Hepatocyte (in vitro differentiated cells): ENCODE measurements around the gene LRRC45. TPM values are rescaled to one million over a fixed set of nuclear protein-coding genes. Genes with fewer than 3 reads are reported as not detected.
A peak's percentile ranks its signal among the peaks of the same experiment; 100 is the strongest.

Experiments used
- DNase-seq: peaks from one replicate; pipeline ENCODE4 v3.0.0-alpha.2; 2016; ENCODE audit warnings: low spot score
- H2AFZ ChIP-seq: fragments of 200-600 bp; sonication (generic); 2 replicates; pipeline ENCODE4 v1.6.0; 2016; ENCODE audit warnings: antibody characterized with exemption, mild to moderate bottlenecking
- H3K27ac ChIP-seq: fragments of 200-600 bp; sonication (generic); 2 replicates; pipeline ENCODE4 v1.5.1; 2016; ENCODE audit warnings: mild to moderate bottlenecking
- H3K27me3 ChIP-seq: fragments of 200-600 bp; sonication (generic); 2 replicates; pipeline ENCODE4 v1.6.1; 2016
- H3K36me3 ChIP-seq: fragments of 200-600 bp; sonication (generic); replicated peaks from 2 replicates; pipeline ENCODE4 v1.5.1; 2016; ENCODE audit warnings: low read depth; ENCODE audit not compliant: insufficient read depth
- H3K4me1 ChIP-seq: fragments of 200-600 bp; sonication (generic); 2 replicates; pipeline ENCODE4 v1.5.1; 2016; ENCODE audit warnings: mild to moderate bottlenecking, moderate library complexity; ENCODE audit not compliant: insufficient read depth
- H3K4me2 ChIP-seq: fragments of 200-600 bp; sonication (generic); 2 replicates; pipeline ENCODE4 v1.6.0; 2016
- H3K4me3 ChIP-seq: fragments of 200-600 bp; sonication (generic); 2 replicates; pipeline ENCODE4 v1.5.1; 2016; ENCODE audit warnings: mild to moderate bottlenecking
- H3K79me2 ChIP-seq: fragments of 200-600 bp; sonication (generic); 2 replicates; pipeline ENCODE4 v1.6.0; 2017; ENCODE audit warnings: mild to moderate bottlenecking
- H3K9me2 ChIP-seq: fragments of 200-600 bp; sonication (generic); replicated peaks from 2 replicates; pipeline ENCODE4 v1.6.0; 2017; ENCODE audit warnings: mild to moderate bottlenecking; ENCODE audit not compliant: insufficient read depth
- H3K9me3 ChIP-seq: fragments of 200-600 bp; sonication (generic); 2 replicates; pipeline ENCODE4 v1.5.1; 2016; ENCODE audit warnings: low read depth, mild to moderate bottlenecking
- H4K20me1 ChIP-seq: fragments of 200-600 bp; sonication (generic); 2 replicates; pipeline ENCODE4 v1.6.0; 2016; ENCODE audit warnings: mild to moderate bottlenecking; ENCODE audit not compliant: insufficient read depth, poor library complexity, severe bottlenecking
- CTCF ChIP-seq: fragments of 200-600 bp; sonication (generic); IDR thresholded peaks from 2 replicates; pipeline ENCODE4 v1.5.1; 2016; ENCODE audit warnings: antibody characterized with exemption, mild to moderate bottlenecking; ENCODE audit not compliant: poor library complexity
- EZH2 ChIP-seq: fragments of 200-600 bp; sonication (generic); IDR thresholded peaks from 2 replicates; pipeline ENCODE4 v1.6.1; 2016; ENCODE audit warnings: antibody characterized with exemption, mild to moderate bottlenecking, borderline replicate concordance
- EZH2phosphoT487 ChIP-seq: fragments of 200-600 bp; sonication (generic); IDR thresholded peaks from one replicate; pipeline ENCODE4 v1.6.1; 2018; ENCODE audit warnings: antibody characterized with exemption, mild to moderate bottlenecking, low read depth, moderate library complexity; ENCODE audit not compliant: unreplicated experiment, severe bottlenecking
- WGBS: methylation state at CpG from one replicate; pipeline ENCODE4 v1.1.6; 2016; ENCODE audit warnings: low lambda C conversion rate; ENCODE audit errors: missing lambda C conversion rate; 5-methylcytosine and 5-hydroxymethylcytosine counted together
- polyA plus RNA-seq: library from polyadenylated mRNA; unstranded; fragments of >200 nt; fragmentation: Nextera tagmentation; extraction: Ambion mirVana; gene quantifications from 2 replicates; pipeline ENCODE4 v1.2.1, GENCODE V29; 2016
- total RNA-seq: library from RNA; depleted of rRNA; stranded (reverse); fragments of >200 nt; gene quantifications from 2 replicates; pipeline ENCODE4 v1.2.3, GENCODE V29; 2014

LRRC45 gene
- total and polyA plus RNA-seq, 2 experiments from 2014 or later, result 12.8 to 14.7 TPM

DNA sequence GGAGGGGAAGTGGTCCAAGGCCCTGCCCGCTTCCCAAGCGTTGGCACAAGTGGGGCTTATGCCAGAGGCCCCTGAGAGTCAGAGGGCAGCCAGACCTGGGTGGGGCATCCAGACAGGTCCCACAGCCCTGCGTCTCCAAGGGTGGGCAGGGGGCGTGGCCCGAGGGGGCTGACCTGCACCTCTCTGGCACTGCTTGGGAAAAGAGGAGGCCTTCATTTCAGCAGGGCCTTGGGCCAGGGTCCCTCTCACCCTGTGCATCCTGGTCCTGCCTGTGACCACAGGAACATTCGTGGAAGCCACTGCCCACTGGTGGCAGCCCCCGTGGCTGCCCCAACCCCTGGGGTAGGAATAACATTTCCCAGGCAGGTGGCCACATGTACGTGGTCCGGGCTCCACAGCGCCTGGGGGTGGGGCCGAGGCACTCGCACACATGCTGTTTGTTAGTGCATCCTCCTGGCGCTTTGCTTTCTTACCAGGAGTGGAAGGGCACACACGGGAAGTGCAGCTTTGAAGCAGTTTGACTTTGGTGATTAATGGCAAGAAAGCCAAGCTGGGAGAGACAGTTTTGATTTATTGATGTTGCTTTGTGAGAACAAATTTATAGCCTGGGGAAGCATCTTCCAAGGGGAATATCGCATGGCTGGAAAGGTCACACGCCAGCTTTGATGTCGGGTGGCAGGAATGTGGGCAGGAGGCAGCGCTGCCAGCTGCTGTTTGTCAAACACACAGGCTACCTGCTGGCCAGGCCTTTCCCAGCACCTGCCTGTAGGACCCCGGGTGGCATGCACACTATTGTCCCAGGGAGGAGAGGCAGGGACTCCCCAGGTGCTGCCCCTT lies 4.7 kb upstream of the LRRC45 start:
- Histone ChIP-seq H4K20me1 (no peaks in the 10 kb centered on the region), H3K36me3 (no peaks in the 10 kb centered on the region), H3K9me3 (no peaks in the 10 kb centered on the region), H3K27me3 (no peaks in the 10 kb centered on the region), H3K79me2 (peaks cover 11% of the 10 kb centered on the region), H3K4me1 (peaks cover 9% of the 10 kb centered on the region), H3K9me2 (no peaks in the 10 kb centered on the region), H3K27ac (no peak overlapping the region), H3K4me2 (no peak overlapping the region), H3K4me3 (no peak overlapping the region), H2AFZ (no peak overlapping the region)
- no peak for TF ChIP-seq CTCF
- no peak for TF ChIP-seq EZH2
- TF ChIP-seq EZH2phosphoT487, result no peak
- 85% methylated on average over 19 of the region's 19 CpGs for WGBS
- DNase-seq, result no peak

DNA sequence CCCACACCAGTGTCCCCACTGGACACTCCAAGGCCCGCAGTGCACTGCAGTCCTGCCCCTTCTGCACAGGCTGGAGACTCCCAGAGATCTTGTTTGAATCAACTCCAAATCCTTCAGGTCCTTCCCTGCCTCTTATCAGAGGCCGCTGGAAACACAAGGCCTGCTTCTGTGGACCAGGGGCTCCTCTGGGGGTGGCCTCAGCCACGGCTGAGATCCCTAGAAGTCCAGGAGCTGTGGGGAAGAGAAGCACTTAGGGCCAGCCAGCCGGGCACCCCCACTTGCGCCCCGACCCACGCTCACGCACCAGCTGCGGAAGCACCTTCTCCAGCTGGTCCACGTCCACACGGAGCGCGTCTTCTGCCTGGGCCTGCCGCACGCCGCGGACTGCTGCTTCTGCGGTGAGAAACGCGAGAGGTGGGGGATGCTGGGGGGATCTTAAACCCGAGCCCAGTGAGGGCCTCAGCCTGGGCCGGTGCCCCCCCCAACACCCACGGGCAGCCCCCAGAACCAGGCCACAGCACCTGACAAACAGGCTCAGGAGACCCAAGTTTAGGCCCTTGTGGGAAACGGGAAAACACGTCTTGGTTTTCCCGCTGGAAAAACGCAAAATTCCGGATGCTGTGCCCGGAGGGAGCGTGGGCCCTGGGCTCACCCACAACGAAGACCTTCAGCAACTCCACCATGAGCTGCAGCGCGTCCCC lies 4.0 kb upstream of the LRRC45 start:
- H3K27me3 ChIP-seq, result no peaks in the 10 kb centered on the region

GRCh38 chr17:82019690-82020571 lies 3.2 kb upstream of the LRRC45 start:
- no peak overlapping the region for H3K4me3 ChIP-seq
- H3K79me2 ChIP-seq, result peaks cover 11% of the 10 kb centered on the region
- no peak overlapping the region for H3K4me2 ChIP-seq
- H3K9me3 ChIP-seq, result no peaks in the 10 kb centered on the region
- DNase-seq, result peak; percentile 79
- peaks cover 19% of the 10 kb centered on the region for H3K4me1 ChIP-seq
- no peak overlapping the region for H3K27ac ChIP-seq
- no peaks in the 10 kb centered on the region for H4K20me1 ChIP-seq
- no peak overlapping the region for H2AFZ ChIP-seq
- no peaks in the 10 kb centered on the region for H3K9me2 ChIP-seq
- no peaks in the 10 kb centered on the region for H3K36me3 ChIP-seq
- 76% methylated on average over 26 of the region's 34 CpGs for WGBS
- TF ChIP-seq EZH2, result no peak
- peak; percentile 61 for TF ChIP-seq CTCF
- H3K27me3 ChIP-seq, result no peaks in the 10 kb centered on the region

More for the DNA sequence above, 4.0 kb upstream of the LRRC45 start:
- WGBS, result 94% methylated on average over 31 of the region's 33 CpGs
- no peak overlapping the region for H3K27ac ChIP-seq
- H3K9me2 ChIP-seq, result no peaks in the 10 kb centered on the region
- no peak overlapping the region for H3K4me3 ChIP-seq
- no peaks in the 10 kb centered on the region for H3K36me3 ChIP-seq
- no peaks in the 10 kb centered on the region for H3K9me3 ChIP-seq
- peaks cover 16% of the 10 kb centered on the region for H3K4me1 ChIP-seq
- TF ChIP-seq EZH2, result no peak
- no peak for TF ChIP-seq EZH2phosphoT487
- TF ChIP-seq CTCF, result no peak
- no peak overlapping the region for H3K4me2 ChIP-seq
- no peak overlapping the region for H2AFZ ChIP-seq
- H4K20me1 ChIP-seq, result no peaks in the 10 kb centered on the region
- no peak for DNase-seq
- peaks cover 11% of the 10 kb centered on the region for H3K79me2 ChIP-seq
